ENCODE data around the gene EPSTI1. TPM values are rescaled to one million over a fixed set of nuclear protein-coding genes. Genes with fewer than 3 reads are reported as not detected.

Gene EPSTI1
- total RNA-seq, 1 experiment from 2014 or later: 0.69 TPM

DNA sequence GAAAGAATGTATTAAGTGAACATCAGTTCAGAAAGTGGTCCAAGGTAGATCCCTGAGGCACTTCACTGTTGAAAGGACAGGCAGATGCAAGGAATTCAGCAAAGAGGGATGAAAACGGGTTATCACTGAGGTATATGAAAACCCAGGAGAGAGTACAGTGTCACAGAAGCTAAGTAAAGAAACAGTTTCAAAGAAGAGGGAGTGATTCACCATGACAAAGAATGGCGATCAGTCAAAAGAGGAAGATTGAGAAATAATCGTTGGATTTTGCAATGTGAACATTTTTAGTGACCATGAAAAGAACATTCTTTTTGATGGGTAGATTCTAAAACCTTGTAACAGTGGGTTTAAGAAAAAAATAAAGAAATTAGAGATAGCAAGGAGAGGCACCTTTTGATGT is 99.3 kb downstream of the EPSTI1 start:
- Histone ChIP-seq H3K4me3 (ENCODE audit: low read depth in 2 of 2, low read length in 2 of 2) (no peak overlapping the region), H3K4me1 (ENCODE audit: control insufficient read depth, insufficient read depth, low read length) (no peaks in the 10 kb centered on the region), H3K27ac (ENCODE audit: low read length) (no peak overlapping the region), H3K27me3 (ENCODE audit: control insufficient read depth, insufficient read depth, low read length) (no peaks in the 10 kb centered on the region), H3K9me3 (ENCODE audit: control insufficient read depth, insufficient read depth, low read depth, low read length) (no peaks in the 10 kb centered on the region), H3K36me3 (ENCODE audit: control insufficient read depth, insufficient read depth, low read length) (no peaks in the 10 kb centered on the region)
- no peak for DNase-seq (ENCODE audit: low read depth, low spot score)
- in situ Hi-C loops (cut with HindIII; ENCODE audit: low pct_unique_long_range_greater_than_20kb, low sequenced_read_pairs): no loop called here
- TF ChIP-seq POLR2AphosphoS5 (IDR thresholded peaks at IDR 0.05; ENCODE audit: low read depth, low read length) (no peak), CTCF (IDR thresholded peaks at IDR 0.05) (no peak), SIN3A (IDR thresholded peaks at IDR 0.05; ENCODE audit: borderline replicate concordance, insufficient read depth, low read depth, low read length) (no peak), TCF7L2 (IDR thresholded peaks at IDR 0.05; ENCODE audit: low read depth, low read length) (no peak)
- TF ChIP-seq, protein P1, sequence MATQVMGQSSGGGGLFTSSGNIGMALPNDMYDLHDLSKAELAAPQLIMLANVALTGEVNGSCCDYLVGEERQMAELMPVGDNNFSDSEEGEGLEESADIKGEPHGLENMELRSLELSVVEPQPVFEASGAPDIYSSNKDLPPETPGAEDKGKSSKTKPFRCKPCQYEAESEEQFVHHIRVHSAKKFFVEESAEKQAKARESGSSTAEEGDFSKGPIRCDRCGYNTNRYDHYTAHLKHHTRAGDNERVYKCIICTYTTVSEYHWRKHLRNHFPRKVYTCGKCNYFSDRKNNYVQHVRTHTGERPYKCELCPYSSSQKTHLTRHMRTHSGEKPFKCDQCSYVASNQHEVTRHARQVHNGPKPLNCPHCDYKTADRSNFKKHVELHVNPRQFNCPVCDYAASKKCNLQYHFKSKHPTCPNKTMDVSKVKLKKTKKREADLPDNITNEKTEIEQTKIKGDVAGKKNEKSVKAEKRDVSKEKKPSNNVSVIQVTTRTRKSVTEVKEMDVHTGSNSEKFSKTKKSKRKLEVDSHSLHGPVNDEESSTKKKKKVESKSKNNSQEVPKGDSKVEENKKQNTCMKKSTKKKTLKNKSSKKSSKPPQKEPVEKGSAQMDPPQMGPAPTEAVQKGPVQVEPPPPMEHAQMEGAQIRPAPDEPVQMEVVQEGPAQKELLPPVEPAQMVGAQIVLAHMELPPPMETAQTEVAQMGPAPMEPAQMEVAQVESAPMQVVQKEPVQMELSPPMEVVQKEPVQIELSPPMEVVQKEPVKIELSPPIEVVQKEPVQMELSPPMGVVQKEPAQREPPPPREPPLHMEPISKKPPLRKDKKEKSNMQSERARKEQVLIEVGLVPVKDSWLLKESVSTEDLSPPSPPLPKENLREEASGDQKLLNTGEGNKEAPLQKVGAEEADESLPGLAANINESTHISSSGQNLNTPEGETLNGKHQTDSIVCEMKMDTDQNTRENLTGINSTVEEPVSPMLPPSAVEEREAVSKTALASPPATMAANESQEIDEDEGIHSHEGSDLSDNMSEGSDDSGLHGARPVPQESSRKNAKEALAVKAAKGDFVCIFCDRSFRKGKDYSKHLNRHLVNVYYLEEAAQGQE (IDR thresholded peaks at IDR 0.05; ENCODE audit: insufficient read depth in 1 of 2, low read depth in 2 of 2, low read length in 1 of 2): no peak
- BruUV-seq (replicated peaks): no TSS peak
- CTCF ChIA-PET: no interaction called here
- POLR2A ChIA-PET: no interaction called here
- intact Hi-C loops (cut with micrococcal nuclease; ENCODE audit: unreplicated experiment): no loop called here
- no peak for ATAC-seq

- TF ChIP-seq POLR2AphosphoS5 (IDR thresholded peaks at IDR 0.05; ENCODE audit: low read depth, low read length) (no peak), CTCF (IDR thresholded peaks at IDR 0.05) (no peak), TCF7L2 (IDR thresholded peaks at IDR 0.05; ENCODE audit: low read depth, low read length) (no peak), SIN3A (IDR thresholded peaks at IDR 0.05; ENCODE audit: borderline replicate concordance, insufficient read depth, low read depth, low read length) (no peak)
- TF ChIP-seq, protein P1 (IDR thresholded peaks at IDR 0.05; ENCODE audit: insufficient read depth in 1 of 2, low read depth in 2 of 2, low read length in 1 of 2): no peak
- Histone ChIP-seq H3K27ac (ENCODE audit: low read length) (no peak overlapping the region), H3K9me3 (ENCODE audit: control insufficient read depth, insufficient read depth, low read depth, low read length) (no peaks in the 10 kb centered on the region), H3K4me1 (ENCODE audit: control insufficient read depth, insufficient read depth, low read length) (no peaks in the 10 kb centered on the region), H3K36me3 (ENCODE audit: control insufficient read depth, insufficient read depth, low read length) (no peaks in the 10 kb centered on the region), H3K27me3 (ENCODE audit: control insufficient read depth, insufficient read depth, low read length) (no peaks in the 10 kb centered on the region), H3K4me3 (ENCODE audit: low read depth in 2 of 2, low read length in 2 of 2) (no peak overlapping the region)
- ChIA-PET CTCF (no interaction called here), POLR2A (no interaction called here)
- intact Hi-C loops (cut with micrococcal nuclease; ENCODE audit: unreplicated experiment): no loop called here
- in situ Hi-C loops (cut with HindIII; ENCODE audit: low pct_unique_long_range_greater_than_20kb, low sequenced_read_pairs): no loop called here
- no TSS peak for BruUV-seq (replicated peaks)
- DNase-seq (ENCODE audit: low read depth, low spot score) (no peak), ATAC-seq (no peak)
These were observed 100.5 kb downstream of the EPSTI1 start for GRCh38 chr13:42891591-42891990.
